ENCODE data around the gene USP11. TPM values are rescaled to one million over a fixed set of nuclear protein-coding genes. Genes with fewer than 3 reads are reported as not detected.

The USP11 gene
- total and polyA plus RNA-seq, 2 donors (not counting 1 experiment from before 2014, with no cell fraction given) = 63.4 to 136 TPM

DNA sequence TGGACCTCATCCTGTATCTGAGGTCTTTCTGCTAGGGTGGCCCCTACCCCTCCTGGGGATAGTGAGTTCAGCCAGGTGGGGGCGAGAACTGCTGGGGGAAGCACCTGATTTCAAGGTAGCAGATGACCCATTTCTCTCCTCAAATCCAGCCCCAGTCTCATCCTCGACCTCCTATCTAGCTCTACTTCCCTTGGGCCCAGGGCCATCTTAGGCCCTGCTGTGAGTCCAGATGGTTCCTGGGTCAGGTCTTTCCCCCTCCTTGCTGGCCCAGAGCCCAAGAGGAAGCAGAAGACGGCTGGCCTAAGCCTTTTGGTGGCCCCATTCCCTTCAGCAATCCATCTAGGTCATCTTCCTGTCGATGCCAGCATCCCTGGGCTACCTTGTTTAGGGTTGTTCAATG is 11.1 kb upstream of the USP11 start:
- Mint-ChIP-seq H3K27me3 (no peaks in the 10 kb centered on the region), H3K27ac (no peak overlapping the region), H3K4me3 (no peak overlapping the region), H3K4me1 (peaks cover 35% of the 10 kb centered on the region), H3K9me3 (ENCODE audit: insufficient read depth) (no peaks in the 10 kb centered on the region)
- Histone ChIP-seq H2AFZ (ENCODE audit: insufficient read depth, low read depth, low read length, poor library complexity, severe bottlenecking) (no peak overlapping the region), H3K9me3 (ENCODE audit: control extremely low read depth in 1 of 3, control insufficient read depth in 2 of 3, insufficient read depth in 1 of 3, low read length in 2 of 3) (no peaks in the 10 kb centered on the region), H3K4me3 (ENCODE audit: control extremely low read depth in 1 of 5, extremely low read depth in 1 of 5, insufficient read depth in 1 of 5, low read depth in 2 of 5, low read length in 4 of 5) (no peak overlapping the region), H3K27me3 (replicated peaks in 1 of 4; ENCODE audit: control extremely low read depth in 1 of 4, control insufficient read depth in 3 of 4, insufficient read depth in 4 of 4, low read length in 3 of 4) (no peaks in the 10 kb centered on the region), H4K20me1 (ENCODE audit: control insufficient read depth, insufficient read depth, low read length, poor library complexity, severe bottlenecking) (peaks cover 37% of the 10 kb centered on the region), H3K27ac (ENCODE audit: low read length in 2 of 2) (no peak overlapping the region), H3K9ac (ENCODE audit: low read length) (no peak overlapping the region), H3K36me3 (replicated peaks in 1 of 2; ENCODE audit: control extremely low read depth in 1 of 2, control insufficient read depth in 1 of 2, extremely low read depth in 1 of 2, insufficient read depth in 2 of 2, low read length in 1 of 2) (peaks cover 0 to 34% of the 10 kb centered on the region in 2 experiments), H3K79me2 (ENCODE audit: control insufficient read depth, insufficient read depth, low read length) (peaks cover 29% of the 10 kb centered on the region), H3K4me1 (ENCODE audit: control insufficient read depth in 2 of 2, insufficient read depth in 2 of 2, low read length in 2 of 2) (peaks cover 26 to 27% of the 10 kb centered on the region in 2 donors), H3K4me2 (replicated peaks; ENCODE audit: low read depth, low read length, poor library complexity, severe bottlenecking) (no peak overlapping the region)
- ChIA-PET CTCF (no interaction called here), POLR2A (no interaction called here)
- DNase-seq (no peak), ATAC-seq (ENCODE audit: low read depth) (no peak)
- intact Hi-C loops (cut with micrococcal nuclease) = no loop called here
- WGBS (ENCODE audit: insufficient coverage) = no CpG with 5 or more reads among the region's 4 CpGs
- no peak for TF ChIP-seq EZH2 (IDR thresholded peaks at IDR 0.05; ENCODE audit: borderline replicate concordance, insufficient read depth, low read depth, low read length, poor library complexity, severe bottlenecking)
- TF ChIP-seq, protein P1, sequence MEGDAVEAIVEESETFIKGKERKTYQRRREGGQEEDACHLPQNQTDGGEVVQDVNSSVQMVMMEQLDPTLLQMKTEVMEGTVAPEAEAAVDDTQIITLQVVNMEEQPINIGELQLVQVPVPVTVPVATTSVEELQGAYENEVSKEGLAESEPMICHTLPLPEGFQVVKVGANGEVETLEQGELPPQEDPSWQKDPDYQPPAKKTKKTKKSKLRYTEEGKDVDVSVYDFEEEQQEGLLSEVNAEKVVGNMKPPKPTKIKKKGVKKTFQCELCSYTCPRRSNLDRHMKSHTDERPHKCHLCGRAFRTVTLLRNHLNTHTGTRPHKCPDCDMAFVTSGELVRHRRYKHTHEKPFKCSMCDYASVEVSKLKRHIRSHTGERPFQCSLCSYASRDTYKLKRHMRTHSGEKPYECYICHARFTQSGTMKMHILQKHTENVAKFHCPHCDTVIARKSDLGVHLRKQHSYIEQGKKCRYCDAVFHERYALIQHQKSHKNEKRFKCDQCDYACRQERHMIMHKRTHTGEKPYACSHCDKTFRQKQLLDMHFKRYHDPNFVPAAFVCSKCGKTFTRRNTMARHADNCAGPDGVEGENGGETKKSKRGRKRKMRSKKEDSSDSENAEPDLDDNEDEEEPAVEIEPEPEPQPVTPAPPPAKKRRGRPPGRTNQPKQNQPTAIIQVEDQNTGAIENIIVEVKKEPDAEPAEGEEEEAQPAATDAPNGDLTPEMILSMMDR (IDR thresholded peaks at IDR 0.05) = no peak

DNA sequence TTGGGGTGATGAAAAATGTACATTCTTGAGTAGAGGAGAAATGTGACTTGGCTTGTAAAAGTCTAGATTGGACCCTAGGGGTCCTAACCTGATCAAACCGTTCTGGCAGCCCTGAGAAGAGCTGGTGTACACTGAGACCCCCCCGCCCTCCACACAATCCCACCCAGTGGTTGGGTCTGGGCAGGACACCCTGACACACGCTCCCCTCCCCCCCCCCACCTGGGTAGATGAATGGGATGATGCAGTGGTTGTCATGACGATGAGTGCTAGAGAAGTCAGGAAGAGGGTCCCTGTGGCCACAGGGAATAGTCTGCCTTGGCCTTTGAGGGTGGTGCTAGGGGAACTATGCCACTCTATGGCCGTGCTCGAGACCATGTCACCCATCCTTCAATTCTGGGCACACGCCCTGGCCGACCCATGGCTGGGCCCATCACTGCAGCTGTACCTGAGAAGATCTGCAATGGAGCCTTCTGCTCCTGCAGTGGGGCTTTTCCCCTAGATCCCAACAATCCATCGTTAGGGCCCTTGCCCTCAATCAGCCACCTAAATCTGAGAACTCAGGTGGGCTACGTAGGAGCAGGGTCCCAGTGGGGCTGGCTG is 10.0 kb upstream of the USP11 start:
- Histone ChIP-seq H3K4me2 (replicated peaks; ENCODE audit: low read depth, low read length, poor library complexity, severe bottlenecking) (no peak overlapping the region), H3K27ac (ENCODE audit: low read length in 2 of 2) (no peak overlapping the region), H3K36me3 (replicated peaks in 1 of 2; ENCODE audit: control extremely low read depth in 1 of 2, control insufficient read depth in 1 of 2, extremely low read depth in 1 of 2, insufficient read depth in 2 of 2, low read length in 1 of 2) (peaks cover 0 to 42% of the 10 kb centered on the region in 2 experiments), H3K79me2 (ENCODE audit: control insufficient read depth, insufficient read depth, low read length) (peaks cover 29% of the 10 kb centered on the region), H2AFZ (ENCODE audit: insufficient read depth, low read depth, low read length, poor library complexity, severe bottlenecking) (no peak overlapping the region), H3K9me3 (ENCODE audit: control extremely low read depth in 1 of 3, control insufficient read depth in 2 of 3, insufficient read depth in 1 of 3, low read length in 2 of 3) (no peaks in the 10 kb centered on the region), H3K9ac (ENCODE audit: low read length) (no peak overlapping the region), H3K4me3 (ENCODE audit: control extremely low read depth in 1 of 5, extremely low read depth in 1 of 5, insufficient read depth in 1 of 5, low read depth in 2 of 5, low read length in 4 of 5) (no peak overlapping the region), H3K27me3 (replicated peaks in 1 of 4; ENCODE audit: control extremely low read depth in 1 of 4, control insufficient read depth in 3 of 4, insufficient read depth in 4 of 4, low read length in 3 of 4) (no peaks in the 10 kb centered on the region), H4K20me1 (ENCODE audit: control insufficient read depth, insufficient read depth, low read length, poor library complexity, severe bottlenecking) (peaks cover 37% of the 10 kb centered on the region), H3K4me1 (ENCODE audit: control insufficient read depth in 2 of 2, insufficient read depth in 2 of 2, low read length in 2 of 2) (peaks cover 19 to 20% of the 10 kb centered on the region in 2 donors)
- no peak overlapping the region for H3K4me3 Mint-ChIP-seq
- DNase-seq (no peak), ATAC-seq (ENCODE audit: low read depth) (no peak)
- no peaks in the 10 kb centered on the region for H3K27me3 Mint-ChIP-seq
- peaks cover 26% of the 10 kb centered on the region for H3K4me1 Mint-ChIP-seq
- intact Hi-C loops (cut with micrococcal nuclease) = no loop called here
- TF ChIP-seq, protein P1 (IDR thresholded peaks at IDR 0.05) = no peak
- TF ChIP-seq EZH2 (IDR thresholded peaks at IDR 0.05; ENCODE audit: borderline replicate concordance, insufficient read depth, low read depth, low read length, poor library complexity, severe bottlenecking) = no peak
- no peaks in the 10 kb centered on the region for H3K9me3 Mint-ChIP-seq (ENCODE audit: insufficient read depth)
- H3K27ac Mint-ChIP-seq = no peak overlapping the region
- ChIA-PET POLR2A (no interaction called here), CTCF (no interaction called here)
- 93% methylated on average over 5 of the region's 10 CpGs for WGBS (ENCODE audit: insufficient coverage)

Data from B cell (primary cell).